Loucy (cell line): ENCODE results near the gene GSAP.

Experiments
- H2AFZ ChIP-seq: fragments of 200-600 bp; sonication (generic); 2 replicates; pipeline ENCODE4 v1.6.0; 2016; ENCODE audit warnings: antibody characterized with exemption, mild to moderate bottlenecking, low read length, moderate library complexity
- H3F3A ChIP-seq: fragments of 200-600 bp; 2 replicates; pipeline ENCODE4 v1.6.0; 2016; ENCODE audit warnings: antibody characterized with exemption, low read depth, mild to moderate bottlenecking
- H3K27me3 ChIP-seq: fragments of 200-600 bp; sonication (generic); 2 replicates; pipeline ENCODE4 v1.6.1; 2014; ENCODE audit warnings: low read length, mild to moderate bottlenecking; ENCODE audit not compliant: insufficient read depth, poor library complexity, severe bottlenecking
- H3K36me3 ChIP-seq: fragments of 200-600 bp; sonication (generic); 2 replicates; pipeline ENCODE4 v1.6.1; 2016; ENCODE audit warnings: low read length; ENCODE audit not compliant: insufficient read depth
- H3K4me1 ChIP-seq: fragments of 200-600 bp; sonication (generic); 2 replicates; pipeline ENCODE4 v1.5.1; 2014; ENCODE audit warnings: low read length, mild to moderate bottlenecking; ENCODE audit not compliant: insufficient read depth, poor library complexity, severe bottlenecking
- H3K4me2 ChIP-seq: fragments of 200-600 bp; sonication (generic); 2 replicates; pipeline ENCODE4 v1.6.0; 2014; ENCODE audit warnings: antibody characterized with exemption, low read length, low read depth, mild to moderate bottlenecking; ENCODE audit not compliant: poor library complexity, severe bottlenecking
- H3K4me3 ChIP-seq: fragments of 200-600 bp; sonication (generic); 2 replicates; pipeline ENCODE4 v1.5.1; 2014; ENCODE audit warnings: low read length, mild to moderate bottlenecking, mixed read lengths; ENCODE audit not compliant: poor library complexity, severe bottlenecking
- H3K79me2 ChIP-seq: fragments of 200-600 bp; sonication (generic); 2 replicates; pipeline ENCODE4 v1.6.1; 2014; ENCODE audit warnings: low read length; ENCODE audit not compliant: insufficient read depth
- H3K9ac ChIP-seq: fragments of 200-600 bp; sonication (generic); 2 replicates; pipeline ENCODE4 v1.6.0; 2014; ENCODE audit warnings: mild to moderate bottlenecking, low read depth, low read length, moderate library complexity; ENCODE audit not compliant: poor library complexity, severe bottlenecking
- H3K9me2 ChIP-seq: fragments of 200-600 bp; sonication (generic); replicated peaks from 2 replicates; pipeline ENCODE4 v1.6.1; 2016; ENCODE audit warnings: low read depth, low read length, mixed read lengths
- H3K9me3 ChIP-seq: fragments of 200-600 bp; sonication (generic); 2 replicates; pipeline ENCODE4 v1.6.1; 2014; ENCODE audit warnings: mild to moderate bottlenecking, antibody characterized with exemption, low read length, low read depth; ENCODE audit not compliant: insufficient read depth
- H4K20me1 ChIP-seq: fragments of 200-600 bp; sonication (generic); 2 replicates; pipeline ENCODE4 v1.6.0; 2014; ENCODE audit warnings: antibody characterized with exemption, low read length, mild to moderate bottlenecking; ENCODE audit not compliant: insufficient read depth, poor library complexity, severe bottlenecking
- CTCF ChIP-seq: fragments of 200-600 bp; sonication (generic); conservative IDR thresholded peaks from 2 replicates; pipeline ENCODE4 v1.5.1; 2014; ENCODE audit warnings: mild to moderate bottlenecking, antibody characterized with exemption, low read length
- EZH2phosphoT487 ChIP-seq: fragments of 200-600 bp; IDR thresholded peaks from 2 replicates; pipeline ENCODE4 v1.6.1; 2018; ENCODE audit warnings: antibody characterized with exemption, mild to moderate bottlenecking, moderate library complexity, borderline replicate concordance

GSAP gene

GRCh38 chr7:77391230-77391629 lies 24.9 kb downstream of the GSAP start:
- no peaks in the 10 kb centered on the region for H3K9me2 ChIP-seq
- no peak for TF ChIP-seq CTCF
- TF ChIP-seq EZH2phosphoT487 = no peak
- no peak overlapping the region for H3K9ac ChIP-seq
- H3K9me3 ChIP-seq = no peaks in the 10 kb centered on the region
- no peaks in the 10 kb centered on the region for H3K27me3 ChIP-seq
- H3K4me2 ChIP-seq = no peak overlapping the region
- peaks cover 6% of the 10 kb centered on the region for H3K4me1 ChIP-seq
- H3K79me2 ChIP-seq = no peaks in the 10 kb centered on the region
- no peaks in the 10 kb centered on the region for H3F3A ChIP-seq
- no peaks in the 10 kb centered on the region for H4K20me1 ChIP-seq
- H2AFZ ChIP-seq = no peak overlapping the region
- no peak overlapping the region for H3K4me3 ChIP-seq
- no peaks in the 10 kb centered on the region for H3K36me3 ChIP-seq

- no peaks in the 10 kb centered on the region for H3K9me2 ChIP-seq
- no peak overlapping the region for H3K4me3 ChIP-seq
- H3K9me3 ChIP-seq = no peaks in the 10 kb centered on the region
- H3K79me2 ChIP-seq = no peaks in the 10 kb centered on the region
- TF ChIP-seq CTCF (no peak), EZH2phosphoT487 (no peak)
- no peak overlapping the region for H3K9ac ChIP-seq
- peaks cover 6% of the 10 kb centered on the region for H3K4me1 ChIP-seq
- no peaks in the 10 kb centered on the region for H3F3A ChIP-seq
- H3K27me3 ChIP-seq = no peaks in the 10 kb centered on the region
- no peak overlapping the region for H2AFZ ChIP-seq
- no peaks in the 10 kb centered on the region for H4K20me1 ChIP-seq
- no peaks in the 10 kb centered on the region for H3K36me3 ChIP-seq
- no peak overlapping the region for H3K4me2 ChIP-seq
Measured at GRCh38 chr7:77388055-77388641, 28.0 kb downstream of the GSAP start.

- no peak overlapping the region for H2AFZ ChIP-seq
- H4K20me1 ChIP-seq = no peaks in the 10 kb centered on the region
- no peak overlapping the region for H3K9ac ChIP-seq
- no peak overlapping the region for H3K4me3 ChIP-seq
- no peaks in the 10 kb centered on the region for H3F3A ChIP-seq
- H3K4me1 ChIP-seq = peaks cover 6% of the 10 kb centered on the region
- H3K27me3 ChIP-seq = no peaks in the 10 kb centered on the region
- TF ChIP-seq EZH2phosphoT487 = no peak
- TF ChIP-seq CTCF = no peak
- H3K4me2 ChIP-seq = no peak overlapping the region
- no peaks in the 10 kb centered on the region for H3K9me3 ChIP-seq
- H3K36me3 ChIP-seq = no peaks in the 10 kb centered on the region
- H3K79me2 ChIP-seq = no peaks in the 10 kb centered on the region
- H3K9me2 ChIP-seq = no peaks in the 10 kb centered on the region
Measured at GRCh38 chr7:77386165-77386822, 29.9 kb downstream of the GSAP start.
